ENCODE results near the gene HS6ST3.

DNA sequence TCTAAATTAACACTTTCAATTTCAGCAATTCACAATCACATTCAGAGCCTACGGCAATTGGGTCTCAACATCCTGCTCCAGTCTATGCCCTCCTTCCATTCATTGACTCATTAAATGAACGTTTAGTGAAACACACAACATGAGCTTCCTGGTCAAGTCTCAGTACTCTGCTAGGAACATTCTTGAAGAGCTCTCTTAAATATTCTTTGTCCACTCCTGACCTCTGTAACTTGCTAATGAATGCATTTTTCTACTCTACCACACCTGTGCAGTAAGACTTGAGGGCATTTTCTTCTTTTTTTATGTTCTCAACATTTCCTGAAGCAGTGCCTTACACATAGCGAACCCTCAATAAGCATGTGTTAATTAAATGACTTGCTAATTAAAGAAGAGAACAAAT is 735.7 kb downstream of the HS6ST3 start:
- TF ChIP-seq EZH2 (IDR thresholded peaks at IDR 0.05; ENCODE audit: low read length, missing control alignments) = no peak
- TF ChIP-seq, protein P1, sequence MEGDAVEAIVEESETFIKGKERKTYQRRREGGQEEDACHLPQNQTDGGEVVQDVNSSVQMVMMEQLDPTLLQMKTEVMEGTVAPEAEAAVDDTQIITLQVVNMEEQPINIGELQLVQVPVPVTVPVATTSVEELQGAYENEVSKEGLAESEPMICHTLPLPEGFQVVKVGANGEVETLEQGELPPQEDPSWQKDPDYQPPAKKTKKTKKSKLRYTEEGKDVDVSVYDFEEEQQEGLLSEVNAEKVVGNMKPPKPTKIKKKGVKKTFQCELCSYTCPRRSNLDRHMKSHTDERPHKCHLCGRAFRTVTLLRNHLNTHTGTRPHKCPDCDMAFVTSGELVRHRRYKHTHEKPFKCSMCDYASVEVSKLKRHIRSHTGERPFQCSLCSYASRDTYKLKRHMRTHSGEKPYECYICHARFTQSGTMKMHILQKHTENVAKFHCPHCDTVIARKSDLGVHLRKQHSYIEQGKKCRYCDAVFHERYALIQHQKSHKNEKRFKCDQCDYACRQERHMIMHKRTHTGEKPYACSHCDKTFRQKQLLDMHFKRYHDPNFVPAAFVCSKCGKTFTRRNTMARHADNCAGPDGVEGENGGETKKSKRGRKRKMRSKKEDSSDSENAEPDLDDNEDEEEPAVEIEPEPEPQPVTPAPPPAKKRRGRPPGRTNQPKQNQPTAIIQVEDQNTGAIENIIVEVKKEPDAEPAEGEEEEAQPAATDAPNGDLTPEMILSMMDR (conservative IDR thresholded peaks at IDR 0.05 in 1 of 2, IDR thresholded peaks at IDR 0.05 in 1 of 2; ENCODE audit: low read depth in 1 of 2, low read length in 2 of 2) = no peak
